Activated naive CD4-positive, alpha-beta T cell treated with anti-CD3 and anti-CD28 coated beads, Interleukin-2, amount 50 U/mL, for 72 hours (primary cell): Measurements from ENCODE around the gene IGDCC3. TPM values are rescaled to one million over a fixed set of nuclear protein-coding genes. Genes with fewer than 3 reads are reported as not detected.

Experiments used
- ATAC-seq, 2 donors: fragments of 150-1000 bp; cut with Tn5 transposase; 2 replicates each; pipeline ENCODE4 v1.10.0; 2021; ENCODE audit warnings: mild to moderate bottlenecking in 2 of 2, moderate library complexity in 2 of 2
- DNase-seq, 2 donors: peaks; one replicate each; pipeline ENCODE4 v3.0.0; 2021 to 2022; ENCODE audit warnings: low spot score in 2 of 2
- H3K27ac Mint-ChIP-seq, 2 donors: one replicate each; pipeline ENCODE4 v1.8.0; 2022; ENCODE audit warnings: mild to moderate bottlenecking in 2 of 2, mixed read lengths in 2 of 2
- H3K36me3 Mint-ChIP-seq, 2 donors: one replicate each; pipeline ENCODE4 v1.8.0; 2022; ENCODE audit warnings: mixed read lengths in 2 of 2
- H3K9me3 Mint-ChIP-seq, 2 donors: one replicate each; pipeline ENCODE4 v1.8.0; 2022; ENCODE audit warnings: mixed read lengths in 2 of 2
- total RNA-seq, 2 donors: library from RNA; stranded (reverse); gene quantifications; one replicate each; pipeline ENCODE4 v1.2.3, GENCODE V29; 2022

Gene IGDCC3
- total RNA-seq, 2 donors from 2014 or later, result not detected

DNA sequence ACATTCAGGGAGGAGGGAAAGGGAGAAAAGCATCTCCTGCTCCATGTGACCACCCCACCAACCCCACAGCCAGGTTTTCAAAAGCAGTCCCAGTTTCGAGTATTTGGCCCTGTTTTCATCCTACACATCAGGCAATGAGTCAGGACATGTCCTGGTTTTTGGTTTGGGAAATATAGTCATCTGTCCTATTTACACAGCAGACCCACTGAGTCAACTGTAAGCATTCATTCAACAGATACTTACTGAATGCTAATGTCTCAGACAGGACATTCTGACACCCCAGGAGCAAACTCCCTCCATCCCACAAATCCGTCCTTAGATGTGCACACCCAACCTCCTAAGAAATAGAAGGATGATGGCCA, 32.9 kb downstream of the IGDCC3 start:
- ATAC-seq (no peak), DNase-seq (no peak)
- H3K9me3 Mint-ChIP-seq, result no peaks in the 10 kb centered on the region
- H3K27ac Mint-ChIP-seq, result no peak overlapping the region
- no peaks in the 10 kb centered on the region for H3K36me3 Mint-ChIP-seq

DNA sequence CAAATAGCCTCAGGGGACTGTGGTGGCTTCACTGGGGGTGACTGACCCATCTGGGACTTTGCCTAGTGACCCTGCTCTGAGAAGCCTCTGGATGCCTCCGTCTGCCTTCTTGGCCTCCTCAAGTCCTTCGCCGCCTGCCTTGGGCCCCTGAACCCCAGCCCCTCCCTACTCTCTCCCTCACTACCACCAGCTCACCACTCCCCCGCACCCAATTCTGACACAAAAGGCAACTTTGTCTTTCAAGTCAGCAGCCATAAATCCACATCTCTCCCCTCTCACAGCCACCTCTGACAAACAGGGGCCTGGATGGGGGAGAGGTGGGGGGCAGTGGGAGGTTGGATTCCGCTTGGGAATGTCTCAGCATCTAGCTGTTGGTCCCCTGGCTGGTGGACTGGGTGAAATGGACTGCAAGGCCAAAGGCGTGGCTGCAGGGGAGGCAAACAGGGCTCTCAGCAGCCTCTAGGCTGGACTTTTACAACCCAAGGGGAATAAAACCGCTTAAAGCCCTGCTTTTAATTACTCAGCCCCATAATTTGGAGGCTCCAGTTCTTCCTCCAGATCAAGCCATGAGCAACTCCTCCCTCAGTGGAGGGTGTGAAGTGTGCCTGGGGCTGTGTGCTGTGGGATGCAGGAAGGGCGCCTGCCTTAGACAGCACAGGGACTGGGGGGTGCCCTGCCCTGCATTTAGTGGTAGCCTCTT, 33.4 kb downstream of the IGDCC3 start:
- Mint-ChIP-seq H3K9me3 (no peaks in the 10 kb centered on the region), H3K27ac (no peak overlapping the region), H3K36me3 (no peaks in the 10 kb centered on the region)
- ATAC-seq (no peak), DNase-seq (no peak)

DNA sequence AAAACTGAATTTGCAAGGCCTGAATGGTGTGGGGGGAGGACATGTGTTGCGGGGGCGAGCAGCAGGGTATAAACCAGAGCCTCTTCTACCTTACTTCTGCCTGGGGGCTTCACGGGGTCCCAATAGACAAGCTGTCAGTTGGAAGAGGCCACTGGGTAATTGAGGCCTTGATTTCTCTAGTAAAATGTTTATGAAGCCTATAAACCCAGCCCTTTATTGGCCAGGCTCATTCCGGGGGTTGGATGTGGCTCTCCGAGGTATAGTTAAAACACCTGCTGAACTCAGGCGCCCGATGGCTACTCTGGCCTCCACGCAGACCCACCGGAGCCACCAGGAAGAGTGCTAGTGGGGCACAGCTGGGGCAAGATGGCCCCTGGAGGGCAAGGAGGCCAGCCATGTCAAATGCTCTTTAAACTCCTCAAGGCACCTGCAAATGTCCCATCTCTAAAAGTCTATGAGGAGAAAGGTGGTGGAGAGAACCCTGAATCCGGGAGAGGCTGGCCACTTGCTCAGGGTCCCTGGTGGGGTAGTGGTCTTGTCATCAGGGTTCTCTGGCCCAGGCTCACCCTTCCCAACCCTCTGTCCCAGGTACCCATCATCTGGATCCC, 34.3 kb downstream of the IGDCC3 start:
- Mint-ChIP-seq H3K9me3 (no peaks in the 10 kb centered on the region), H3K27ac (no peak overlapping the region), H3K36me3 (no peaks in the 10 kb centered on the region)
- no peak for ATAC-seq
- DNase-seq, result no peak

DNA sequence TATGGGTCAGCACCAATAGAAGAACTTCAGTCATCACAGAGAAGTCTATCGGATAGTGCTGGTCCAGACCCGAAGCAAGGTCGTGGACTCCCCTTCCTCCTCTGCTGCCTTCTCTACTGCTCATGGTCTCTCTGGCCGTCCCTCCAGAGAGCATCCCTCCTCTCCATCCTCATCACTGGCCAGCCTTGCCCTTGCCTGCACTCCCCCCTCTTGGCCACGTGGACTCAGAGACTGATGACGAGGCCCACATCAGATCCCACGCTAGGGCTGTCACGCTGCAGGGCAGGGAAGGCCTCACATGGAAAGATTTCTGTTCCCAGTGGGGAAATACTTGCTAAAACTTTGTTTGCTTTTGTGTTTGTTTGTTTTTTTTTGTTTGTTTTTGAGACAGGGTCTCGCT, 35.3 kb downstream of the IGDCC3 start:
- no peaks in the 10 kb centered on the region for H3K36me3 Mint-ChIP-seq
- no peak for DNase-seq
- H3K27ac Mint-ChIP-seq, result no peak overlapping the region
- no peak for ATAC-seq
- no peaks in the 10 kb centered on the region for H3K9me3 Mint-ChIP-seq

DNA sequence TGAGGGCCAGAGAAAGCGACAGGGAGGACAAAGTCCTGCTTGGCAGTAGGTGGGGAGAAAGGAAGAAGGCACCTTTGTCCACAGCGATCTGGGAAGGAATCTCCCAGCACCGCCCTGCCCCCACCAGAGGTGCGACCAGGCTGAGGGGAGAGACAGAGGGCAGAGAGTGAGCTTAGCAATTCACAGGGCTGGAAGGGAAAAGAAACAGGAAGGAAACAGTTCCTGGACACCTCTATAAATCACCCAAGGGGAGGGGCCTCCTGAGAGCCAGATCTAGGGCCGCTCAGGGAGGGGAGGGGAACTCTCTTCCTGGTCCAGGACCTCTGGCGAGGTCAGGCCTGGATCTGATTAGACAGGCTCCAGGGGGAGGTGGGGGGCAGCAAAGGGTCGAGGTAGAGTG, 37.9 kb downstream of the IGDCC3 start:
- Mint-ChIP-seq H3K27ac (peak overlapping the region in 1 of 2 donors; percentile 8), H3K9me3 (no peaks in the 10 kb centered on the region), H3K36me3 (no peaks in the 10 kb centered on the region)
- ATAC-seq (no peak), DNase-seq (no peak)

DNA sequence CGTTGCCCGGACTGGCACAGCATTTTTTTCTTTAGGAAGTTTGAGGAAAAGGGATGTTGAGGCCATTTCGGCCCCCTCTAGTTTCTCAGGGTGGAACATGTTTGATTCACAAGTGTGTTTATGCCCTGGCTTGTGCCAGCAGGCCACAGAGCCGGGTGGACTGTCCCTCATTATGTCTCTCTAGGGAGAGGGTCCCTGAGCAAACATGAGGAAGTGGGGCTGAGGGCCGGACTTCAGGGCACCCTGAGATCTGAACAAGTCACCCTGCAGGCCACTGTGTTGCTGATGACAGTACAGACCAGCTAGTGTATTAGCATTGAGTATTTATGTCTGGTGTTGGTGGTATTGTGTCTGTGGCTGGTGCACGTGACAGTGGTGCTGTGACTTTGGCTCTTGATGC, 38.4 kb downstream of the IGDCC3 start:
- Mint-ChIP-seq H3K9me3 (no peaks in the 10 kb centered on the region), H3K36me3 (no peaks in the 10 kb centered on the region), H3K27ac (peak overlapping the region in 1 of 2 donors; percentile 8)
- no peak for DNase-seq
- ATAC-seq, result no peak

DNA sequence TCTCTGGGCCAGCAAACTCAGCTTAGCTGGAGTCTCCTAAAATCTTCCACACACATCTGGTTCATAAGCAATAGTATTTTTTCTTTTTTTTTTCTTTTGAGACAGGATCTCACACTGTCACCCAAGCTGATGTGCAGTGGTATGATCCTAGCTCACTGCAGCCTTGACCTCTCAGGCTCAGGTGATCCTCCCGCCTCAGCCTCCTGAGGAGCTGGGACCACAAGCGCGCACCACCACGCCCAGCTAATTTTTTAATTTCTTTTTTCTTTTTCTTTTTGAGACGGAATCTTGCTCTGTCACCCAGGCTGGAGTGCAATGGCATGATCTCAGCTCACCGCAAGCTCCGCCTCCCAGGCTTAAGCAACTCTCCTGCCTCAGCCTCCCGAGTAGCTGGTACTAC, 39.0 kb downstream of the IGDCC3 start:
- H3K9me3 Mint-ChIP-seq, result no peaks in the 10 kb centered on the region
- DNase-seq (no peak), ATAC-seq (no peak)
- H3K36me3 Mint-ChIP-seq, result no peaks in the 10 kb centered on the region
- peak overlapping the region in 1 of 2 donors; percentile 14 for H3K27ac Mint-ChIP-seq

DNA sequence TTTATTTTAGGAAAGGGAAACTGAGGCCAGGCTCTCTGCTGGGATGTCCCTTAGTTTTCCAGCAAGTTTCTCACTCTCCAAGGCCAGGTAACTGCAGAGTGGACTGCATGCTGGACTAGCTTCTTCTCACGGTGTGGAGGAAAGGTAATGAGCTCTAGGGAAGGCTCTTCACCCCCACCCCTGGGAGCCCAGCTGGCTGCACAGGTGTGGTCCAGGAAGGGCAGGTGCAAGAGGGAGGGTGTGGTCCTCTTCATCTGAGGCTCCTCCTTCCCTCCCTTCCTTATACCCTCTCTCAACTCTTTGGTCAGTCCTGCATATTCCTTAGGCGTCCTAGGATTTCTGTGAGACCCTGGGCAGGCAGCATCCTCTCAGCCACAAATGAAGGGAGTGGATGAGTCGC, 39.4 kb downstream of the IGDCC3 start:
- peak overlapping the region in 1 of 2 donors; percentile 14 for H3K27ac Mint-ChIP-seq
- no peaks in the 10 kb centered on the region for H3K9me3 Mint-ChIP-seq
- DNase-seq (no peak), ATAC-seq (no peak)
- H3K36me3 Mint-ChIP-seq, result no peaks in the 10 kb centered on the region

DNA sequence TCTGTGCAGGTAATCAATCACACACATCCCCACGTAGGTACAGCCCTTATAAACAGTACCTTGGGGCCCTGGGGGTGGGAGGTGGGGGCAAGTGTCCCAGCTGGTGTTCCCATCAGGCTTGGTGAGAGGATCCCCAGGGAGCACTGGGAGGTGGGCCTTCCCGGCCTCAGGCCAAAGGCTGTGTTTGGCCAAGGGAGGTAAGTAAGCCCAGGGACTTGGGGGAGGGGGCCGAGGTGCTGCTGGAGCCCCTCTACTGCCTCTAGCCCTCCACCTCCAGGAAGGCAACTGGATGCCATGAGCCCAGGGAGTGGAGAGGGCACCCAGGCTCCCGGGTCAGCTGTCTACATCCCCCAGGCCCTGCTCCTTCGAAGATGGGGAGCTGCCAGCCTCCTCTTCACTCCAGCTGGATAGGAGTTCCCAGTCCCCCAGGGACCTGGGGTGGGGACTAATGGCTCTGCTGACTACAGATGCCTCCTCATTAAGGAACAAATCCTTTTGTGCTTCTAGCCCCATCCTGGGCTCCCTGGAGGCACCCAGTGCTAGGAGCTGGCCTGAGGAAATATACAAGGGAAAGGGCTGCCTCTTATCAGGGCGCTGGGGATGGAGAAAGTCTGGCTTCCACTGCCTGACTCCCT, 40.2 kb downstream of the IGDCC3 start:
- Mint-ChIP-seq H3K27ac (no peak overlapping the region), H3K36me3 (no peaks in the 10 kb centered on the region), H3K9me3 (no peaks in the 10 kb centered on the region)
- ATAC-seq (no peak), DNase-seq (no peak)

DNA sequence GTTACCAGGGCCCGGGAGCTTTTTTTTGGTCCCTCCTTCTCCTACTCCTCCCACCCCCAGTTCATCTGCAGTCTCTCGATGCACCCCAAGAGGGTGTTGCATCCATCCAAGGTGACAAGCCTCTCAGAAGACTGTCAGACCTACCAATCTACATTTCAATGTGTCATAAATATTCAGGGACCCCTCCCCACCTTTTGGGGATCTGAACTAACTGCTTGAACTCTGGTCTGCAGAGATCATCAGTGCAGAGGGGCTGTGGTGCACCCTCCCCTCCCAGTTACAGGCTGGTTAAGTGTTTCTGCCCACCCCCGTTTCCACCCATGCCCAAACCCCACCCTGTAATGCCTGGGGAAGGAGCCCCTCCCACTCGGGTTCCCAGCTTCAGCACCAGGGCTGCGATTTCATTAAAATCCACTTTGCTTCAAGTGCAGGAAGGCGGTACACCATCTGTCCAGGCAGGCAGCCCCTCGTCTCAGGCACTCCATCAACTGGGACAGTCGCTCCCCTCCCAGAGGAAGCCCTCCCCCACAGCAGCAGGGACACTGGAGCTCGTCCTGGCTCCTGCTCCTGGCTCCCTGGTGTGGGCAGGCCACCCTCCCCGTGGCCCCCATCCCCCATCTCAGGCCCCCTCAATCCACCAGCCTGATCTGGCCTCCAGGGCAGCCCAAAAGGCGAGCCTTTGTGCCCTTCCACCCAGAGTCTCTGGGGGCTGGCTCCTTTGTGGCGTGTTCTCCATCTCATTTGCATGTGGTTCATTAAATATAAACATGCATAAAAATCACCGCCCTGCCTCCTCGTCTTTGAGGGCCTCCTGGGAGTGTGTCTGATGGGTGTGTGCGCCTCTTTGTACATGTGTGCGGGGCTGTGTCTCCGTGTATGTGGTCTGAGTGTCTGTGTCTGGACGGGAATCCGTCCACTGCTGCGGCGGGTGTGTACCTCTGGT, 41.0 kb downstream of the IGDCC3 start:
- Mint-ChIP-seq H3K9me3 (no peaks in the 10 kb centered on the region), H3K27ac (no peak overlapping the region), H3K36me3 (no peaks in the 10 kb centered on the region)
- no peak for DNase-seq
- no peak for ATAC-seq

DNA sequence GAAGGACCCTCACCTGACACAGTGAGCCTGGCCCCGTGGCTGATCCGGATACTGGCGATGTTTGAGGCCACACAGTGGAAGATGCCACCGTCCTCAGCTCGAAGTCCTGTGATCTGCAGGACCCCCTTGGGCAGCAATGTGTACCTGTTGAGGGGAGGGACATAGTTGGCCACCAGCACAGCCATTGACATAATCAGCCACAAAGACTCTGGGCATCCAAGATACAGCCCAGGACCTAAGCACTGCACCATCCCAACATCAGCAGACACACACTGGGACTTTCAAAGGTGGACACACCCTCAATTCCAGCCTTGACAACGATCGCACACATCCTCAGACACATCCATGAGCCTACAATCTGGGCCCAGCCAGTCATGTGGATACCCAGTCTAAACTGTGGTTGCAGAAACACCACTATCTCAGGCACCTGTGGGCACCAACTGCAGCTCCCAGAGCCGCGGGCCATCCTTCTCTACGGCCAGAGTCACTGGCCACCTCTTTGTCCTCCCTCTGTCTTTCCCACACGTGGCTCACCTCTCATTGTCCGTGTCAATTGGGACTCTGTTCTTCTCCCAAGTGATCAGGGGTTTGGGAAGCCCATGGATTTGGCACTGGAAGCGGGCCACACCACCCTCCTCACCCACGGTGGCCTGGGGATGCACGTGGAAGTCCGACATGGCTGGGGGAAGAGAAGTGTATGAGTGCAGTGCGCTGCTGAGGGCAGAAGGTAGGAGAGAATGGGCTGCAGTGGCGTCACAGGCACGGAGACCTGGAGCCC, 42.3 kb downstream of the IGDCC3 start:
- Mint-ChIP-seq H3K9me3 (no peaks in the 10 kb centered on the region), H3K36me3 (no peaks in the 10 kb centered on the region), H3K27ac (no peak overlapping the region)
- ATAC-seq (no peak), DNase-seq (no peak)

DNA sequence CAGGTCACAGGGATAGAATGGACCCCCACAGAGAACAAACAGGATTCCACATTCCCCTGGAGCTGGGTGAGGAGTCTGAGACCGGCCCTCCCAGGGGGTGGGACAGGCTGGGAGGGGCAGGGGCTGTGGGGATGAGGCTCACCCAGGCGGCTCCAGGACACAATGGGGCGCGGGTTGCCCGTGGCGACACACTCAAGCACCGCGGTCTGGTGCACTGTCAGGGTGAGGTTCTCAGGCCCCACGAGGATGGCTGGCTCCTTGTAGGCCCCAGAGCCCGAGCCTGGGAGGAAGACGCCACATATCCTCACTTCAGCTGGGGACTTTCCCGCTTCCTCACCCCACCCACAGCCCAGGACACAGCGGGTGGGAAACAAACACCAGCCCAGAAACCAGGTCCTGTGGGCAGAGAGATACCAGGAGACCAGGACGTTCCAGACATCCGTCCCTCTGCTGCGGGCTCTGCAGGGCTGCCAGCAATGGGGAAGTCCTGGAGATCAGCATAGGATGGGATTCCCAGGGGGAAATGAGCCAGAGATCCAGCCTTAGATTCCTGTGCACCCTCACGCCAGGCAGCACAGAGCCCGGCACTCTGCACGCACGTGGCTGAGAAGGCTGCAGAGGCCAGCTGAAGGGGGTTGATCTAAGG, 43.1 kb downstream of the IGDCC3 start:
- H3K27ac Mint-ChIP-seq, result no peak overlapping the region
- ATAC-seq (no peak), DNase-seq (no peak)
- H3K36me3 Mint-ChIP-seq, result no peaks in the 10 kb centered on the region
- no peaks in the 10 kb centered on the region for H3K9me3 Mint-ChIP-seq

DNA sequence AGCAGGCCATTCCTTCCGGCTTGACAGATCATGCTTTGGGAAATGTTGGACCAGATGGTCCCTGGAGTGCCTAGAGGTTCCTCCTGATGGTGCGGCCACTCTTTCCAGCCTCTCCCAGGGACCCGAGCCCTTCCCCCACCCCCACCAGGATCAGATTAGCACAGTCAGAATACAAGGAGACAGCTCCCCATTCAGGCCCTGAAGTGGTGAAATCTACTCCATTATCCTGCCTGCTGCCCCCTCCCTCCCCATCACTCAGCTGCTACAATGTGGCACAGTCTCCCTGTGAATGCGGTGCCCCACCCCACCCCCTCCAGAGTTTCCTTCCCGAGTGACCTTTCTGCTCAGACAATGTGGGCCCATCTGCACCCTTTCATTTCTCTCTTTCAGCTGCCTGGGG, 43.9 kb downstream of the IGDCC3 start:
- H3K9me3 Mint-ChIP-seq, result no peaks in the 10 kb centered on the region
- no peak for DNase-seq
- ATAC-seq, result no peak
- H3K36me3 Mint-ChIP-seq, result no peaks in the 10 kb centered on the region
- H3K27ac Mint-ChIP-seq, result no peak overlapping the region

DNA sequence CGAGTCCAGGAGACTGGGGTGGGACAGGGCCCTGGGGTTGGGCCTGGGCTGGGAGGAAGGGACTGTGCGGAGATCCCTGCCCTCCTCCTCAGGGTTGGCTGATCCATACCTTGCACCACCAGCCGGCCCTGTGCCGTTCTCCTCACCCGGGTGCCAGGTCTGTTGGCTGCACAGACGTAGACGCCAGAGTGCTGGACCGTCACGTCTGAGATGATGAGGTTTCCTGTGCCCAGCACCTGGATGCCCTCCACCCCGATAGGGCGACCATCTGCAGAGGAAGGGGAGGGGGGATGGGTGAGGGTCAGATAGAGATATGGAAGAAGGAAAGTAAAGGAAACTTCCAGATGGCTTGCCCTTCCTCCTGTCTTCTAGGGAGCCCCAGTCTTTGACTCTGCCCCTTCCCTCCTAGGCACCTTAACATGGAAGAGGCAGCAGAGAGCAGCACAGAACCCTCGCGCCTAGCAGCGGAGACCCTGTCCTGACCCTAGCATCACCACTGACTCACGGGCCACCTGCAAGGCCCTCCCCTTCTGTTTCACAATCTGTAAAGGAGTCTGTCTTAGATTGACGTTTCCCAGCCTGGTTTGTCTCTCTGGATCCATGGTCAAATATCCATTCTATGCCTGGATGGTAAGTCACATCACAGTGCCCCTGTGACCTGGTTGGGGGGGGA, 44.5 kb downstream of the IGDCC3 start:
- no peak overlapping the region for H3K27ac Mint-ChIP-seq
- H3K9me3 Mint-ChIP-seq, result no peaks in the 10 kb centered on the region
- DNase-seq (no peak), ATAC-seq (no peak)
- no peaks in the 10 kb centered on the region for H3K36me3 Mint-ChIP-seq

DNA sequence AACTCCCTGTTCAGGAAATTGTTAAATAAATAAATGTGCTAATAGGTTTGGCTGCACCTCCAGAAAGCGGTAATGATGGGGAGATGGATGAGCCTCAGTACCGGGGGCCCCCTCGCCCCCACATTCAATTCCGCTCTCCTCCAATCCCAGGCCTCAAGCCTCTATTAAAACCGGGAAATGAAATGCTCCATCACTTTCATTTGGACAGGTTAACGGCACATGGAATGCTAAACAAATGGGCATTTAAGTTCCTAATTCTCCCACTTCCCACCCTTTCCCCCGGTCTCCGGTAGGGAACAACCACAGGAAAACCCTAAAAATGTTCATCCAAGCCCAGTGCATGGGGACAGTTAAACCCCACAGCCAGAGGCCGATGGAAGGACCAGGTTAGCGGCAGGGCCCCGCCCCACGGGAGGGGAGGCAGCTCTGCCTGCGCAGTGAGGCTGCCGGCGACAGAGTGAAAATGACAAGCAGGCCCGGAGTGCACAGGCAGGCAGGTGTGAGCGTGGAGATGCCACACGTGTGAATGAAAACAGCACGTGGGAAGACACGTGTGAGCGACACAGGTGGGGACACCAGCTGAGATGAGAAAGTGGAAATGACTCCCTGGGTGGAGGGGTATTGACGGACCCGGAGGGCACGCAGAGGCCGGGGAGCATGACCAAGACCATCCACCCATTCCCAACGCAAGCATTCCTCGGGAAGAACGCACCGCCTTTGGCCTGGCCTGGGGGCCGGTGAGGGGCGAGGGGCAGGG, 45.2 kb downstream of the IGDCC3 start:
- no peaks in the 10 kb centered on the region for H3K9me3 Mint-ChIP-seq
- no peak for ATAC-seq
- no peaks in the 10 kb centered on the region for H3K36me3 Mint-ChIP-seq

More for the DNA sequence above, 45.2 kb downstream of the IGDCC3 start:
- H3K27ac Mint-ChIP-seq, result no peak overlapping the region
- no peak for DNase-seq
